ENCODE results near the gene ARMC12. TPM values are rescaled to one million over a fixed set of nuclear protein-coding genes. Genes with fewer than 3 reads are reported as not detected.
A peak's percentile ranks its signal among the peaks of the same experiment; 100 is the strongest.

The ARMC12 gene, protein sequence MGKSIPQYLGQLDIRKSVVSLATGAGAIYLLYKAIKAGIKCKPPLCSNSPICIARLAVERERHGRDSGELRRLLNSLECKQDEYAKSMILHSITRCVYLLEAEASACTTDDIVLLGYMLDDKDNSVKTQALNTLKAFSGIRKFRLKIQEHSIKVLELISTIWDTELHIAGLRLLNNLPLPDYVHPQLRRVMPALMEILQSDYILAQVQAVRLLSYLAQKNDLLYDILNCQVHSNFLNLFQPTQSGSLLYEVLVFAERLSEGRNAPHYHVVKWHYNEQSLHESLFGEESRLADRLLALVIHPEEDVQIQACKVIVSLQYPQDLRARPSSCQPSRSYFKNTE
- total RNA-seq (2016; rRNA removed; fragmentation: Illumina TruSeq; extraction: Trizol) (not detected in 2 replicates), polyA plus RNA-seq (2011; rRNA removed) (1.3 and 1.4 TPM in 2 replicates), polyA minus RNA-seq (2011; rRNA and poly(A)+ RNA removed; ENCODE audit: low replicate concordance) (0.21 and 0.38 TPM in 2 replicates), Bru-seq, nascent RNA (percentile 13 among the genes with signal in this experiment), BruChase-seq, experiment 1, labeled RNA remaining after a 6-hour chase (percentile 16 among the genes with signal in this experiment), BruChase-seq, experiment 2, labeled RNA remaining after a 2-hour chase (percentile 13 among the genes with signal in this experiment)
- total RNA-seq (2016; cell fraction: cytosol; rRNA removed; fragmentation: Illumina TruSeq; extraction: Trizol; ENCODE audit: low read depth) = not detected in 2 replicates
- total RNA-seq (2016; cell fraction: insoluble cytoplasmic fraction; rRNA removed; fragmentation: Illumina TruSeq; extraction: Trizol) = 0.17 TPM in 1 of 2 replicates, not detected in the other
- total RNA-seq (2016; cell fraction: membrane; rRNA removed; fragmentation: Illumina TruSeq; extraction: Trizol) = not detected in 2 replicates
- total RNA-seq (2016; cell fraction: nucleus; rRNA removed; fragmentation: Illumina TruSeq; extraction: Trizol) = not detected in 2 replicates
- 0.71 and 1.0 TPM in 2 replicates for polyA plus RNA-seq (2011; cell fraction: cytosol; rRNA removed)
- 4.4 and 4.7 TPM in 2 replicates for polyA plus RNA-seq (2011; cell fraction: nucleus; rRNA removed)
- 0.15 and 0.76 TPM in 2 replicates for polyA plus RNA-seq (2012)
- 0.15 TPM in 1 of 2 replicates, not detected in the other for polyA plus RNA-seq (2016; cell fraction: cytosol; fragmentation: Illumina TruSeq; extraction: Trizol; ENCODE audit: low read depth)
- polyA plus RNA-seq (2016; cell fraction: insoluble cytoplasmic fraction; fragmentation: Illumina TruSeq; extraction: Trizol; ENCODE audit: low read depth) = not detected in 2 replicates
- polyA plus RNA-seq (2016; cell fraction: membrane; fragmentation: Illumina TruSeq; extraction: Trizol; ENCODE audit: low read depth) = not detected in 2 replicates
- 0.47 TPM in 1 of 2 replicates, not detected in the other for polyA plus RNA-seq (2016; cell fraction: nucleus; fragmentation: Illumina TruSeq; extraction: Trizol; ENCODE audit: insufficient read depth, low read depth)
- not detected in 2 replicates for polyA minus RNA-seq (2011; cell fraction: cytosol; rRNA and poly(A)+ RNA removed)
- polyA minus RNA-seq (2011; cell fraction: nucleus; rRNA and poly(A)+ RNA removed) = 1.2 TPM in 1 of 2 replicates, not detected in the other
- long read RNA-seq, experiment 1 = 0 reads
- long read RNA-seq, experiment 2, partial matches to known transcripts = 1 of 1 reads
- long read RNA-seq, experiment 2, other reads (novel, unspliced or antisense) = 0 of 1 reads

- no peaks in the 10 kb centered on the region for H3K79me2 ChIP-seq (ENCODE audit: insufficient read depth, low read length)
- WGBS (ENCODE audit: low lambda C conversion rate) = 82% methylated on average over 9 of the region's 10 CpGs
- DNase-seq (ENCODE audit: low spot score) (no peak), ATAC-seq (peak; percentile 8), FAIRE-seq (no peak)
- H3K4me3 ChIP-seq (replicated peaks in 1 of 3; ENCODE audit: insufficient read depth in 1 of 3, low read depth in 2 of 3, low read length in 3 of 3) = peak within 1 kb of the TSS in 1 of 3 experiments; percentile 30; a peak in 2 of 6 replicates
- H3K9ac ChIP-seq (ENCODE audit: insufficient read depth, low read depth, low read length) = 0 out of 2 replicates have a peak within 1 kb of the TSS, but pooled peaks have one; percentile 13
- ChIA-PET CTCF (ENCODE audit: low intra/inter-chr PET ratio, low total read pairs) (interaction anchor here (1.1 to 5.0 kb wide), 3 partner anchors 113 to 214 kb away, joined by 4 to 131 read pairs (median 15); no protein-coding TSS in a partner anchor), POLR2A (interaction anchor here (1.2 to 2.1 kb wide), 4 partner anchors 10 to 152 kb away, joined by 4 to 16 read pairs (median 6); no protein-coding TSS in a partner anchor)
- no peaks in the 10 kb centered on the region for H4K20me1 ChIP-seq (ENCODE audit: insufficient read depth, low read length)
- H3K4me1 ChIP-seq (ENCODE audit: insufficient read depth, low read length) = peaks cover 77% of the 10 kb centered on the region
- no TSS peak for BruUV-seq (replicated peaks)
- in situ Hi-C loops (cut with HindIII; ENCODE audit: extremely low pct_ligation_motif_present, low pct_unique_long_range_greater_than_20kb) = loop anchor here (5.0 to 10.0 kb wide), 2 partner anchors 155 to 422 kb away; no protein-coding TSS in a partner anchor
- H3K4me2 ChIP-seq (ENCODE audit: low read depth, low read length) = peak within 1 kb of the TSS; percentile 52
- no peaks in the 10 kb centered on the region for H3K27me3 ChIP-seq (ENCODE audit: control insufficient read depth in 1 of 2, insufficient read depth in 2 of 2, low read length in 2 of 2)
- no peaks in the 10 kb centered on the region for H3K36me3 ChIP-seq (replicated peaks in 1 of 2; ENCODE audit: control insufficient read depth in 1 of 2, insufficient read depth in 2 of 2, low read length in 2 of 2)
- intact Hi-C loops (cut with micrococcal nuclease; ENCODE audit: unreplicated experiment) = loop anchor here (1.0 to 10.0 kb wide), 4 partner anchors 48 to 442 kb away; partner anchors contain the start of genes DEF6 and FKBP5
- no peak within 1 kb of the TSS for H3K27ac ChIP-seq (ENCODE audit: extremely low read length, insufficient read depth, low read length)
- no peaks in the 10 kb centered on the region for H3K9me3 ChIP-seq (ENCODE audit: low read length)
- H2AFZ ChIP-seq (ENCODE audit: low read length) = peak within 1 kb of the TSS; percentile 73
- TF ChIP-seq ZNF891 (CRISPR knock-in tag; IDR thresholded peaks at IDR 0.05) (0 out of 2 replicates have a peak, but pooled peaks have one; percentile 27), SRY (CRISPR knock-in tag; IDR thresholded peaks at IDR 0.05) (0 out of 2 replicates have a peak, but pooled peaks have one; percentile 46), ZNF562 (CRISPR knock-in tag; IDR thresholded peaks at IDR 0.05; ENCODE audit: borderline replicate concordance) (no peak), ZFAT (CRISPR knock-in tag; conservative IDR thresholded peaks at IDR 0.05) (no peak), NRL (CRISPR knock-in tag; IDR thresholded peaks at IDR 0.05; ENCODE audit: borderline replicate concordance) (peak; percentile 30; the same call in 1 of the 2 replicates), ZNF567 (CRISPR knock-in tag; IDR thresholded peaks at IDR 0.05; ENCODE audit: borderline replicate concordance) (0 out of 2 replicates have a peak, but pooled peaks have one; percentile 22), SETDB1 (CRISPR knock-in tag; IDR thresholded peaks at IDR 0.05; ENCODE audit: borderline replicate concordance) (no peak), ZNF430 (CRISPR knock-in tag; IDR thresholded peaks at IDR 0.05) (no peak), PCBP1 (IDR thresholded peaks at IDR 0.05; ENCODE audit: borderline replicate concordance, low read depth, low read length) (no peak), ZNF598 (CRISPR knock-in tag; IDR thresholded peaks at IDR 0.05; ENCODE audit: borderline replicate concordance) (no peak), ZNF737 (CRISPR knock-in tag; IDR thresholded peaks at IDR 0.05; ENCODE audit: borderline replicate concordance) (no peak), NCOA2 (CRISPR knock-in tag; IDR thresholded peaks at IDR 0.05) (no peak), RFXAP (CRISPR knock-in tag; IDR thresholded peaks at IDR 0.05; ENCODE audit: borderline replicate concordance) (no peak), BRCA1 (CRISPR knock-in tag; IDR thresholded peaks at IDR 0.05) (no peak)
- TF ChIP-seq, protein P1, sequence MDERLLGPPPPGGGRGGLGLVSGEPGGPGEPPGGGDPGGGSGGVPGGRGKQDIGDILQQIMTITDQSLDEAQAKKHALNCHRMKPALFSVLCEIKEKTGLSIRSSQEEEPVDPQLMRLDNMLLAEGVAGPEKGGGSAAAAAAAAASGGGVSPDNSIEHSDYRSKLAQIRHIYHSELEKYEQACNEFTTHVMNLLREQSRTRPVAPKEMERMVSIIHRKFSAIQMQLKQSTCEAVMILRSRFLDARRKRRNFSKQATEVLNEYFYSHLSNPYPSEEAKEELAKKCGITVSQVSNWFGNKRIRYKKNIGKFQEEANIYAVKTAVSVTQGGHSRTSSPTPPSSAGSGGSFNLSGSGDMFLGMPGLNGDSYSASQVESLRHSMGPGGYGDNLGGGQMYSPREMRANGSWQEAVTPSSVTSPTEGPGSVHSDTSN (CRISPR knock-in tag; IDR thresholded peaks at IDR 0.05) = no peak
- TF ChIP-seq, protein P2, sequence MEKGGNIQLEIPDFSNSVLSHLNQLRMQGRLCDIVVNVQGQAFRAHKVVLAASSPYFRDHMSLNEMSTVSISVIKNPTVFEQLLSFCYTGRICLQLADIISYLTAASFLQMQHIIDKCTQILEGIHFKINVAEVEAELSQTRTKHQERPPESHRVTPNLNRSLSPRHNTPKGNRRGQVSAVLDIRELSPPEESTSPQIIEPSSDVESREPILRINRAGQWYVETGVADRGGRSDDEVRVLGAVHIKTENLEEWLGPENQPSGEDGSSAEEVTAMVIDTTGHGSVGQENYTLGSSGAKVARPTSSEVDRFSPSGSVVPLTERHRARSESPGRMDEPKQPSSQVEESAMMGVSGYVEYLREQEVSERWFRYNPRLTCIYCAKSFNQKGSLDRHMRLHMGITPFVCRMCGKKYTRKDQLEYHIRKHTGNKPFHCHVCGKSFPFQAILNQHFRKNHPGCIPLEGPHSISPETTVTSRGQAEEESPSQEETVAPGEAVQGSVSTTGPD (CRISPR knock-in tag; IDR thresholded peaks at IDR 0.05) = no peak
Observed at GRCh38 chr6:35736982-35737412, at the start of gene ARMC12. ARMC12 (plus strand) TSS chr6:35737032; CDS start chr6:35737109, 77 bp downstream.

Measured in HepG2 (cell line).